Esophagus muscularis mucosa (tissue), 4 donors: ENCODE data around the gene PCDHB12. TPM values are rescaled to one million over a fixed set of nuclear protein-coding genes. Genes with fewer than 3 reads are reported as not detected.

ENCODE experiments used
- DNase-seq: peaks from one replicate; pipeline ENCODE4 v3.0.0-alpha.2; 2017; ENCODE audit errors: extremely low spot score
- H3K27ac ChIP-seq, 4 donors: fragments of 200-600 bp; sonication (generic); replicated peaks in 1 of 4; 1 replicate in 3 of 4; 2 replicates in 1 of 4; pipeline ENCODE4 v1.5.1; 2016 to 2019; ENCODE audit warnings: mild to moderate bottlenecking in 1 of 4
- H3K27me3 ChIP-seq, 4 donors: fragments of 200-600 bp; sonication (generic); one replicate each; pipeline versions ENCODE4 v1.5.1 to v1.6.0; 2016 to 2019
- H3K36me3 ChIP-seq, 4 donors: fragments of 200-600 bp; sonication (generic); one replicate each; pipeline ENCODE4 v1.5.1; 2016 to 2019
- H3K4me1 ChIP-seq, 4 donors: fragments of 200-600 bp; sonication (generic); one replicate each; pipeline ENCODE4 v1.5.1; 2016 to 2019
- H3K4me3 ChIP-seq, 4 donors: fragments of 200-600 bp; sonication (generic); 1 replicate in 2 of 4; 2 replicates in 2 of 4; pipeline ENCODE4 v1.5.1; 2016 to 2019; ENCODE audit warnings: mild to moderate bottlenecking in 4 of 4, moderate library complexity in 1 of 4
- H3K9me3 ChIP-seq, 4 donors: fragments of 200-600 bp; sonication (generic); 1 replicate in 3 of 4; 2 replicates in 1 of 4; pipeline ENCODE4 v1.5.1; 2016 to 2019
- EP300 ChIP-seq: sonication (generic); formaldehyde crosslinking; IDR thresholded peaks from one replicate; pipeline ENCODE4 v1.6.1; 2017; ENCODE audit warnings: antibody characterized with exemption
- POLR2A ChIP-seq: fragments of 450-650 bp; IDR thresholded peaks from one replicate; pipeline ENCODE4 v1.6.1; 2017; ENCODE audit warnings: antibody characterized with exemption, moderate library complexity, mild to moderate bottlenecking, low read depth
- POLR2AphosphoS5 ChIP-seq, 2 donors: sonication (generic); formaldehyde crosslinking; IDR thresholded peaks; one replicate each; pipeline ENCODE4 v1.6.1; 2017; ENCODE audit warnings: antibody characterized with exemption in 2 of 2
- WGBS: methylation state at CpG from one replicate; pipeline ENCODE4 v1.1.5; 2018; 5-methylcytosine and 5-hydroxymethylcytosine counted together
- intact Hi-C: fragments of 100-400 bp; cut with DNase I; formaldehyde crosslinking; loops from one replicate; pipeline ENCODE4 v1.15.1; 2023
- total RNA-seq, 4 donors: library from RNA; depleted of rRNA; stranded (reverse); fragments of >200 nt; gene quantifications; one replicate each; pipeline versions ENCODE4 v1.1.0 to v1.2.1, GENCODE V29; 2016
- TF ChIP-seq, protein P1 (sequence below), 3 experiments: fragments of 200-600 bp in 2 of 3; fragments of 450-650 bp in 1 of 3; sonication (generic) in 2 of 3; IDR thresholded peaks; one replicate each; pipeline ENCODE4 v1.5.1; 2017 to 2019; ENCODE audit warnings: antibody characterized with exemption in 3 of 3, mild to moderate bottlenecking in 2 of 3, moderate library complexity in 1 of 3

PCDHB12 gene
- total RNA-seq, 4 donors from 2014 or later = 2.2 to 4.3 (median 2.9) TPM

DNA sequence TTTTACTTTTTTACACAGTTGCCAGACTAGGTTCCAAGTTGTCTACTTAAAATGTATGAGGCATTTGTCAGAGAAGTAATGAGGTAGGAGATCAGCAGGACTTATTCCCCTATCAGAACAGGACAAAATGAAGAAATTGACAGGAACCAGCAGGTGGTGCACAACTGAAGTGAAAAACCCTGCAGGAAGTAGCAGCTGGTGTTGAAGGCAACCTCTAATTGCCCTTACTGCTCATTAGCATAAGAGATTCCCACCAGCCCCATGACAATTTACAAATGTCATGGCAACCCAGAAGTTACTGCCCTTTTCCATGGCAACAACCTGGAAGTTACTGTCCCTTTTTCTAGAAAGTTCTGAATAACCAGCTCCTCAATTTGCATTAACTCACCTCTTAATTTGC is 42.1 kb downstream of the PCDHB12 start:
- Histone ChIP-seq H3K4me3 (no peak overlapping the region), H3K27me3 (no peaks in the 10 kb centered on the region), H3K4me1 (no peaks in the 10 kb centered on the region), H3K9me3 (peaks cover 9 to 100% (median 98%) of the 10 kb centered on the region in 4 donors), H3K36me3 (peaks cover 0 to 13% (median 5%) of the 10 kb centered on the region in 4 donors), H3K27ac (no peak overlapping the region)
- TF ChIP-seq EP300 (no peak), POLR2AphosphoS5 (IDR thresholded peaks at IDR 0.05) (no peak), POLR2A (no peak)
- TF ChIP-seq, protein P1, sequence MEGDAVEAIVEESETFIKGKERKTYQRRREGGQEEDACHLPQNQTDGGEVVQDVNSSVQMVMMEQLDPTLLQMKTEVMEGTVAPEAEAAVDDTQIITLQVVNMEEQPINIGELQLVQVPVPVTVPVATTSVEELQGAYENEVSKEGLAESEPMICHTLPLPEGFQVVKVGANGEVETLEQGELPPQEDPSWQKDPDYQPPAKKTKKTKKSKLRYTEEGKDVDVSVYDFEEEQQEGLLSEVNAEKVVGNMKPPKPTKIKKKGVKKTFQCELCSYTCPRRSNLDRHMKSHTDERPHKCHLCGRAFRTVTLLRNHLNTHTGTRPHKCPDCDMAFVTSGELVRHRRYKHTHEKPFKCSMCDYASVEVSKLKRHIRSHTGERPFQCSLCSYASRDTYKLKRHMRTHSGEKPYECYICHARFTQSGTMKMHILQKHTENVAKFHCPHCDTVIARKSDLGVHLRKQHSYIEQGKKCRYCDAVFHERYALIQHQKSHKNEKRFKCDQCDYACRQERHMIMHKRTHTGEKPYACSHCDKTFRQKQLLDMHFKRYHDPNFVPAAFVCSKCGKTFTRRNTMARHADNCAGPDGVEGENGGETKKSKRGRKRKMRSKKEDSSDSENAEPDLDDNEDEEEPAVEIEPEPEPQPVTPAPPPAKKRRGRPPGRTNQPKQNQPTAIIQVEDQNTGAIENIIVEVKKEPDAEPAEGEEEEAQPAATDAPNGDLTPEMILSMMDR (IDR thresholded peaks at IDR 0.05) = no peak
- intact Hi-C loops = no loop called here
- DNase-seq = no peak

DNA sequence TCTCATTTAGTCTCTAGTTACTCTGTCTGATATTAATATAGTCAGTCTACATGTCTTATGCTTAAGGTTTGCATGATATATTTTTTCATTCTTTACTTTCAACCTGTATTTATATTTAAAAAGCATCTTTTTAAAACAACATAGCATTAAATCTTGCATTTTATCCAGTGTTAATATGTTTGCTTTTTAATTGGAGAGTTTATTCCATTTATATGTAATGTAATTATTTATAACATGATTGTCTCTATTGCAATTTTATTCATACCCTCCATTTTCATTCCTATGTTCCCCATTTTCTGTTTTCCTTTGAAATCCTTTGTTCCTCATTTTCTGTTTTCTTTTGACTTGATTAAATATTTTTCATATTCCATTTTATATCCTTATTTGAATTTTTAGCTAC is 49.9 kb downstream of the PCDHB12 start:
- no peak overlapping the region for H3K27ac ChIP-seq
- H3K4me1 ChIP-seq = no peaks in the 10 kb centered on the region
- H3K9me3 ChIP-seq = peaks cover 38 to 100% (median 100%) of the 10 kb centered on the region in 4 donors
- TF ChIP-seq, protein P1 (IDR thresholded peaks at IDR 0.05) = no peak
- no peak for TF ChIP-seq EP300
- TF ChIP-seq POLR2A = no peak
- no peak for TF ChIP-seq POLR2AphosphoS5 (IDR thresholded peaks at IDR 0.05)
- H3K4me3 ChIP-seq = no peak overlapping the region
- intact Hi-C loops = no loop called here
- DNase-seq = no peak
- no peaks in the 10 kb centered on the region for H3K27me3 ChIP-seq
- peaks cover 0 to 4% (median 0%) of the 10 kb centered on the region in 4 donors for H3K36me3 ChIP-seq

DNA sequence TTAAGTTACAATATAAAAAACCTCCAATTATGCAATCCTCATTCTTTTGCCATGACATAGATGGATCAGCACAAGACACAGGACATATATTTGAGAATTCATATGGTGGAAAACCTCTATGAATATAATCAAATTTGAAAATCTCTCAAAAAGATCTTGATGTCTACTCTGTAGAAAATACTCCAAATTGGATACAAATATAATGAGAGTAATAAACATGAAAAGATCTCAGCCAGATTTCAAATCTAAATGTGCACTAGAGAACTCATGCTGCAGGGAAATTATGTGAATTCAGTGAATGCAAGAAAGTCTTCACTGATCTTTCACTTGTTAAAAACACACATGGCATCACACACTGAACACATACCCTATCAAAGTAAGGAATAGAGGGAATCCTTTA is 50.4 kb downstream of the PCDHB12 start:
- Histone ChIP-seq H3K9me3 (peaks cover 38 to 100% (median 100%) of the 10 kb centered on the region in 4 donors), H3K27me3 (no peaks in the 10 kb centered on the region), H3K36me3 (peaks cover 0 to 8% (median 0%) of the 10 kb centered on the region in 4 donors), H3K4me3 (no peak overlapping the region), H3K27ac (no peak overlapping the region), H3K4me1 (no peaks in the 10 kb centered on the region)
- intact Hi-C loops = no loop called here
- no peak for DNase-seq
- TF ChIP-seq, protein P1 (IDR thresholded peaks at IDR 0.05) = no peak
- TF ChIP-seq POLR2A = no peak
- TF ChIP-seq POLR2AphosphoS5 (IDR thresholded peaks at IDR 0.05) = no peak

- Histone ChIP-seq H3K9me3 (peaks cover 38 to 100% (median 100%) of the 10 kb centered on the region in 4 donors), H3K4me1 (no peaks in the 10 kb centered on the region), H3K4me3 (no peak overlapping the region), H3K27ac (no peak overlapping the region), H3K36me3 (peaks cover 0 to 9% (median 2%) of the 10 kb centered on the region in 4 donors), H3K27me3 (no peaks in the 10 kb centered on the region)
- 74% methylated on average over 5 of the region's 5 CpGs for WGBS
- intact Hi-C loops = no loop called here
- no peak for TF ChIP-seq EP300
- TF ChIP-seq POLR2A = no peak
- TF ChIP-seq POLR2AphosphoS5 (IDR thresholded peaks at IDR 0.05) = no peak
- TF ChIP-seq, protein P1 (IDR thresholded peaks at IDR 0.05) = no peak
- DNase-seq = no peak
These were observed 52.1 kb downstream of the PCDHB12 start for GRCh38 chr5:141260458-141261237.

DNA sequence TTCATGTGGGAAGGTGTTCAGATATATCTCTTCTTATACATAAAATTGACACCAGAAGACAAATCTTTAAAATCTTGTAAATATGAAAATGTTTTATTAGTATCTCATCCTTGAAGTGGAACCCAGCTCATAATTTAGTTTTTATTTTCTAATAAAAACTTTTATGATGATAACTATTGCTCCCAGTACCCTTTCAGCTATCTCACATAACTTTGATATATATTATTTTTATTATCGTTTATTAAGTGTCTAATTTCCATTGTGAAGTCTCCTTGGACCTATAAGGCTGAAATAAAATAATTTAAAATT is 52.7 kb downstream of the PCDHB12 start:
- Histone ChIP-seq H3K9me3 (peaks cover 38 to 100% (median 100%) of the 10 kb centered on the region in 4 donors), H3K36me3 (peaks cover 0 to 15% (median 3%) of the 10 kb centered on the region in 4 donors), H3K4me1 (no peaks in the 10 kb centered on the region), H3K27me3 (no peaks in the 10 kb centered on the region), H3K4me3 (no peak overlapping the region), H3K27ac (no peak overlapping the region)
- no peak for DNase-seq
- TF ChIP-seq POLR2A (no peak), EP300 (no peak), POLR2AphosphoS5 (IDR thresholded peaks at IDR 0.05) (no peak)
- TF ChIP-seq, protein P1 (IDR thresholded peaks at IDR 0.05) = no peak
- intact Hi-C loops = no loop called here
- 72% methylated on average over 1 of the region's 1 CpG for WGBS
